Testis (tissue), 2 donors: ENCODE data around the gene BTBD6.

Experiments
- CTCF ChIP-seq, 3 experiments: fragments of 450-650 bp in 2 of 3; fragments of 200-600 bp in 1 of 3; sonication (generic) in 1 of 3; IDR thresholded peaks; one replicate each; pipeline ENCODE4 v1.5.1; 2016 to 2019; ENCODE audit warnings: antibody characterized with exemption in 3 of 3, mild to moderate bottlenecking in 2 of 3, moderate library complexity in 1 of 3
- POLR2A ChIP-seq: fragments of 450-650 bp; IDR thresholded peaks from one replicate; pipeline ENCODE4 v1.6.1; 2017; ENCODE audit warnings: antibody characterized with exemption, mild to moderate bottlenecking, moderate library complexity

- TF ChIP-seq CTCF (IDR thresholded peaks at IDR 0.05) (no peak), POLR2A (no peak)
Measured at GRCh38 chr14:105223260-105223659, 25.1 kb upstream of the BTBD6 start.
